GM19372 (cell line): ENCODE measurements around the gene ISYNA1.

ENCODE experiments used
- ATAC-seq: cut with Tn5 transposase; IDR thresholded peaks from one replicate; pipeline ENCODE4 v1.9.1; 2021; ENCODE audit warnings: mild to moderate bottlenecking, low read depth, moderate library complexity; ENCODE audit not compliant: unreplicated experiment

ISYNA1 gene

DNA sequence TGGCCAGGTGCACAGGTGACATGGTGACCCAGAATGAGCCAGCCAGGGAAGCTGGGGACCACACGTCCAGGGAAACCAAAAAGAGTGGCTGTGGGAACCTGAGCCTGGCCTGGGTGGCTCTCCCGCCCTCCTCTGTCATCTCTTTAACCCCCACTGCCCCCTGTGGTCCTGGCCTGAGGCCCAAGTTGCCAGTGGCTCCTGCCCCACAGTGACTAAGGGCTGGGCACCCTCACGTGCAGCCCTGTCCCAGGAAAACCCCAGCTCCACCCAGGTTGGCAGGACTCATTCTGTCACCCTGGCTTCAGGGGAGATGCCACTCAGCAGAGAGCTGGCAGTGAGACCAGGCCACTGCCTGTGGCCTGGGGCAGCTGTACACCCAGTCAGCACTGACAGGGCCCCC lies 30.6 kb upstream of the ISYNA1 start:
- ATAC-seq = no peak

DNA sequence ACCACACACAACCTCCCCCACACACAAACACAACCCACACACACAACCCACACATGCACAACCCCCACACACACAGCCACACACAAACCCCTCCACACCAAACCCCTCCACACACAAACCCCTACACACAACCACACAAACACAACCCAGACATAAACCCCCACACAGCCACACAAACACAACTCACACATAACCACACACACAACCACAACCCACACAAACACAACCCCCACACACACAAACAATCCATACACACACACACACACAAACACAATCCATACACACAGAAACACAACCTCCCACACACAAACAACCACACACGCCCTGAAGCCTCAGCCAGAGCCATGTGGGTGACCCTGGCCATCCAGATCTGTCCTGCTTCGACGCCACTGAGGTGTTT lies 30.0 kb upstream of the ISYNA1 start:
- no peak for ATAC-seq

DNA sequence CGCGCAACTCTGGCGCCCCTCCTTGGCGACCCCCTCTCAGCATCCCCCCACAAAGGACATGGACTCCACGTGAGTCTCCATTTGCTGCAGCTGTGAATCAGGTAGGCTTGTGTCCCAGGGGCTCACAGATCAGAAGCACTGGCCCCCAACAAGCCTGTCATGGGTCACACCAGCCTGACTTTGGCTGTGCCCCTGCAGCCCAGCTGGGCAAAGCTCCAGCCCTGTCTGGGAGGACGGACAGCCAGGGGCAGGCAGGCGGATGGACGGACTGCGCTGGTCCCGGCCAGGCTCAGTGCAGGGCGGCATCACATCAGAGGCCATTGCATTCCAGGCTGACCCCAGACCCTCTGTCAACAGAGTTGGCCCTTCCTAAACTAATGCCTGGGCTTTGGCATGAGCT lies 28.4 kb upstream of the ISYNA1 start:
- ATAC-seq = no peak

DNA sequence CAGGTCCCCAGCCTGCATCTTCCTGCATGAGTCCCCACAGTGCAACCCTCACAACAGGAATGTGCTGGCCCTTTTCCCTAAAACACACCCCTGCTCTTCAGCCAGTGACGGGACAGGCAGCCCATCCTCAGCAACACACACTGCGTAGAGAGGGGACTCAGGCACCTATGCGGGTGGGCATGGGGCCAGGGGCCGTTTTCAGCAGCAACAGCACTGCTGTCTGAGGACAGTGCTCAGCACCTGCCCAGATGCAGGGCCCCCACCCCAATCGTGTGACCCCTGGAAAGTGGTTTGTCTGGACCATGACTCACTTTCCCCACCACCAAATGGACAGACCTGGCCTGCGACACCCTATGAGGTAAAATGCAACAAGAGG lies 28.0 kb upstream of the ISYNA1 start:
- no peak for ATAC-seq

DNA sequence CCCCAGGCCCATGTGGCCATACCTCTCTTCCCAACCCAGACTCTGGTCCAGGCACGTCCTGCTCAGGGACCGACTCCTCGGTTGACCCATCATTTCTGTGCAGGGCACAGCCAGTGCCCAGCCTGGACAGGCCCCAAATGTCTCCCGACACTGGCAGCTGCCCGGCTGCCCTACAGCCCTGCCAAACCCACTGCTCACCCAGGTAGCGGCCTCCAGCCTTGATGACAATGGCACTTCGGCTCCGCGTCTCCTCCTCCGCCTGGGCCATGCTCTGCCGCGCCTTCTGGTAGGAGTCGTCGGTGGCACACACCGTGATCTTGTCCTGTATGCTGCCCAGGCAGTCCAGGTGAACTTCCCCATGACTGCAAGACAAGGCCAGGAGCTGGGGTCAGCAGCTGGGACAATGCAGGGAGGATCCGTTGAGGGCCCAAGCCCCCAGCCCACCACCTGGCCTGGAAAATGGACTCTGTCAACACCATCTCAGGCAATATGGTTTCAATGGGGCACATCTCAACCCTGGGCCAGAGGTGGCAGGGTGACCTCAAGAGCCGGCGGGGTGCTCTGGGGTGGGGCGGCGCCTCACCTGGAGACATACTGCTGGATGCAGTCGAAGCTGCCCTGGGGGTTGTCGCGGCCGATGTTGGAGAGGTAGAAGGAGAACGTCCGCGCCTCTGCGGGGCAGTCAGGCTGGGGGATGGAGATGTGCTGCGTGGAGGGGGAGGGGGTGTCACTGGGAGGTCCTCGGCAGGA lies 27.5 kb upstream of the ISYNA1 start:
- ATAC-seq = no peak

DNA sequence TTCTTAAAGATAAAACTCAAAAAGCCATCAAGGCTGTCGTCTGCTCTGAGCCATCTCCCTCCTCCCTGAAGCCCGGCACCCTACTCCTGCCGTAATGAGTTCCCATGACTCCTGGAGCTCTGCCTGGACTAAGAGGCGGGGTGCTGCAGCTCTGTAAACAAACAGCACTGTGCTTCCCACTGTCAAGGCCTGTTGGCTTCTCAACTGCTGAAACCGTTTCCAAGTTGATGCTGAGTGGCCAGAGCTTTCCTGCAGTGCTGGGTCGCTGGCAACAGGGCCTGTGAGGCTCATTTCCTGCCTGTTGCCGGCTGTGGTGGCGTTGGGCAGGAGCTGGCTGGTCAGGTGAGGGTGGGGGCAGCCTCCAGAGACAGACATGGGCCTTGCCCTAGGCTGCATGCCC lies 26.7 kb upstream of the ISYNA1 start:
- ATAC-seq = no peak

DNA sequence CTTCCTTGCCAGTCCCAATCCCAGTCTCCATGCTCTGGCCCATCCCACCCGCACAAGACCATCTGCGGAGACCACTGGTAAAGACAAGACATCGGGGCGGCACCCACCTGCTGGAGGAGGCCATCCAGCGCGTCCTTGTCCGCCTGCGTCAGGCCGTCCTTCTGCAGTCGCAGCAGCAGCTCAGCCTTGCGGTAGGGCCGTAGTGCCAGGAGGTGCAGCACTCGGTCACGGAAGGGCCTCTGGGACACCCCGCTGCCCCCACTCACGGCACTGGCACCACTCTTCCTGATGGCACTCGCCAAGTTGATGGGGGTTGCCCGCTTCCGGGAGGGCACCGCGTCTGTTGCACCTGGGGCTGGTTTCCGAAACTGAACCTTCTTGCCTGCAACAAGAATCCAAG lies 23.5 kb upstream of the ISYNA1 start:
- ATAC-seq = no peak

DNA sequence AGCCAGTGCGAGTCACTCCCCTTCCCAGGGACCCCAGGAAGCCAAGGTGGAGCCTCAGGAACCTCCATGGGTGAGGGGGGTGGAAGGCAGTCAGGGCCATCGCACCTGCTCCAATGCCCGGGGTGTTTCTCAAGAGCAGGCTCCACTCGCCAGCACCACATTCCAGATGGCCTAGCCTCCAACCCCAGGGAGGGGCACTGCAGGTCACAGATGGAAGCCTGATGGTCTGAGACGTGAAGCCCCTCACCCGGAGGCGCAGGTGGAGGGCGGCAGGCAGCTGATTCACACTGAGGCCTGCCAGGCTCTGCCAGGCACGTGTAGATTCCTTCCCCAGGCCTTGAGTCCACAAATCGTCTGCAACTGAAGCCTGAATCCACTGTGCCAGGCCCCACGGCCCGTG lies 23.0 kb upstream of the ISYNA1 start:
- ATAC-seq = no peak

DNA sequence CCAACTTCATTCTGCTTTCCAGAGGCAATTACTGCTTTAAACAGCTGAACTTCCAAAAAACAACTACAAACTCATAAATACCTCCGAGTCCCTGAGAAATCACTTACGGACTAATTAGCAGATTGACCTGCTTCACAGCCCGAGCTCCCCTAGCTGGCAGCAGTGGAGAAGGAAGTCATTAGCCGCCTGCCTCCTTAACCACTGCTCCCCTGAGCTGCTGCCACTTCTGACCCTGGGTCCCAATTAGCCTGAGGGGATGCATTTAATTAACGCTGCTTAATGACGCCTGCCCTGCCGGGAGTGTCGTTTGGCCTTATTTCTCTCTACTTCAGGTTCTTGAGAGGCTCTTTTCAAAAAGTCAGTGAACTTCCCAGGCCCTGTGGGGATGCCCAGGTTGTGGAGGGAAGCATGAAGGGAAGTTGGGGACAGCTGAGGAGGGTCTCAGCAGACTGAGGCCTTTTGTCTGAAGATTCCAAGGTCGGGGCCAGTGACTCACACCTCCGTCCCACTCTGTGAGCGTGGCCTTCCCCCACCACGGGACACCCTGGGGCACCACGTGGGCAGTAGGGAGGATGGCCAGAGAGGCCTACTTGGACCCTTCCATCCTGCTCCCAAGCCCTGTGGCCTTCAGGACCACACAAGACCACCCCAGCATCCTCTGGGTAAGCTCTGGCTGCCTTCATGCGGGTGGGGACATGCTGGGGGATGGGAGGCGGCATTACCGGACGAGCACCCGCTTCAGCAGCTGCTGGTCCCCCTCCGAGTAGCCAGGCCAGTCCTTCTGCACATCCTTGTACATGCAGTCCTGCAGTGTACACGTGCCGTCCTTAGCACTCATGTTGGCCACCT lies 19.8 kb upstream of the ISYNA1 start:
- no peak for ATAC-seq

DNA sequence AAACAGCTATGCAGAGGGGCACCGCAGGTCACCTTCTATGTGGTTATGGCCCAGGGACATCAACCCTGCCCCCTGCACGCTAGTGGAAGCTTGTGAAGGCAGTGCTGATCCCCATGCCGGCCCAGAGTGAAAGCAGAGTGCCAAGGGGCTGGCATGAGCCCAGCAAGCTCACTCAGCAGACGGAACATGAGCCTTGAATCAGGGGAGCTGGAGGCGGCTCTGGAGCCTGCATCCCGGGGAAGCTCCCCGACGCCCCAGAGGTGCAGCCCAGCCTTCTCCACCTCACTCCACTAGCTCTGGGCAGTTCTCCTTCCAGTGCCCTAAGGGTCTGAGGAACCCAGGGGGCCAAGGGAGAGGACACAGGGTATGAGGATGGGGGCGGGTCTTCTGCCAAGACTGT lies 19.0 kb upstream of the ISYNA1 start:
- ATAC-seq = no peak

DNA sequence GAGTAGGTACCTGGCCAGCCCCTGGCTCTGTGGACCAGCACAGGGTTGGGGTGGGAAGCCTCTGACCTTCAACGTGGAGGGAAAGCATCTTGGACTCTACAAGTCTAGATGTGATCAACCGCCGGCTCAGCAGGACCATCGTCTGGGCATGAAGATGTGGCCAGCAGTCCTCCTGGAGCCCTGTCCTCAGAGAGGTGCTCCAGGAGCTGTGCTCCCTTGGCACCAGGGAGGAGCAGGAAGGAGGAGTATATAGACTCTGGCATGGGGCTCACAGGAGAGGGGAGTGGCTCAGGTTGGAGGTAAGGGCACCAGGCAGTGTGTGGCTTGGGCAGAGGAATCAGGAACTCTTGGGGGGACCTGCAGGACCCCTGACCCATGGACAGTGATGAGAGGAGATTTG lies 18.3 kb upstream of the ISYNA1 start:
- no peak for ATAC-seq

DNA sequence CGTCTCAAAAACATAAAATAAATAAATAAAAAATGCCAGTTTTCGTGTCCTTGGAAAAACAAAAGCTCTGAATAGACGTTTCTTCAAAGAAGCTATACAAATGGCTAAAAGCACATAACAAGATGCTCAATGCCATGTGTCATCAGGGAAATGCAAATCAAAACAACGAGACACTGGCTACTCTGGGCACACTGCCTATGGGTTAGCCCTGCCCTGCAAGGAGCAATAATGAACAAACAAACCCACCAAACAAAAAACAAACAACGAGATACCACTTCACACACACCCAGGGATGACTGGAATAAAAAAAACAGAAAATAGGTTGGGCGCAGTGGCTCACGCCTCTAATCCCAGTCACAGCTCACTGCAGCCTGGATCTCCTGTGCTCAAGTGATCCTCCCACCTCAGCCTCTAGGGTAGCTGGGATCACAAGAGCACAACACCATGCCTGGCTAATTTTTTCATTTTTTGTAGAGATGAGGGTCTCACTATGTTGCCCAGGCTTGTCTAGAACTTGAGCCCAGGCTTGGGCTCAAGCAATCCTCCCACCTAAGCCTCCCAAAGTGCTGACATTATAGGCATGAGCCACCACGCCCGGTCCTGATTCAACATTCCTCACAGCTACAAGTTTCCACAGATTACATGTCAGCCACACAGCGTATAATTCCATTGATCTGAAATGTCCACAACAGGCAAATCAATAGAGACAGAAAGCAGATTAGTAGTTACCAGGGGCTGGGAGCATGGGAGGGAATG lies 15.5 kb upstream of the ISYNA1 start:
- no peak for ATAC-seq

DNA sequence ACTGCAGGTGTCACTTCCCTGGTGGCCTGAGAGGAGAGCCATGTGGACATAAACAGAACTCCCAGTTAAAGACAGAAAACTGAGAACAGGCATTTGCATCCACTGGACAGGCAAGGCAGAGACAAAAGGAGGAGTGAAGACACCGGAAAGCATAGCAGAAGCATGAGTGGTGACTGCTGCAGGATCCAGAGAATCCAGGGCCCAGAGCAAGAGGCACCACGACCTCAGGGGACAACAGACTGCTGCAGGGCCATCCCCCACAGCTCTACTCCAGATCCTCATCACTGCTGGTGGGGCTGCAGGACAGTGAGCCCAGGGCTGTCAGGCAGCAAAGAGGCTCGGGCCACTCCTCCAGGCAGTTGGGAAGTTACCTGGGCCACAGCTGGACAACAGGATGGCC lies 14.5 kb upstream of the ISYNA1 start:
- no peak for ATAC-seq

DNA sequence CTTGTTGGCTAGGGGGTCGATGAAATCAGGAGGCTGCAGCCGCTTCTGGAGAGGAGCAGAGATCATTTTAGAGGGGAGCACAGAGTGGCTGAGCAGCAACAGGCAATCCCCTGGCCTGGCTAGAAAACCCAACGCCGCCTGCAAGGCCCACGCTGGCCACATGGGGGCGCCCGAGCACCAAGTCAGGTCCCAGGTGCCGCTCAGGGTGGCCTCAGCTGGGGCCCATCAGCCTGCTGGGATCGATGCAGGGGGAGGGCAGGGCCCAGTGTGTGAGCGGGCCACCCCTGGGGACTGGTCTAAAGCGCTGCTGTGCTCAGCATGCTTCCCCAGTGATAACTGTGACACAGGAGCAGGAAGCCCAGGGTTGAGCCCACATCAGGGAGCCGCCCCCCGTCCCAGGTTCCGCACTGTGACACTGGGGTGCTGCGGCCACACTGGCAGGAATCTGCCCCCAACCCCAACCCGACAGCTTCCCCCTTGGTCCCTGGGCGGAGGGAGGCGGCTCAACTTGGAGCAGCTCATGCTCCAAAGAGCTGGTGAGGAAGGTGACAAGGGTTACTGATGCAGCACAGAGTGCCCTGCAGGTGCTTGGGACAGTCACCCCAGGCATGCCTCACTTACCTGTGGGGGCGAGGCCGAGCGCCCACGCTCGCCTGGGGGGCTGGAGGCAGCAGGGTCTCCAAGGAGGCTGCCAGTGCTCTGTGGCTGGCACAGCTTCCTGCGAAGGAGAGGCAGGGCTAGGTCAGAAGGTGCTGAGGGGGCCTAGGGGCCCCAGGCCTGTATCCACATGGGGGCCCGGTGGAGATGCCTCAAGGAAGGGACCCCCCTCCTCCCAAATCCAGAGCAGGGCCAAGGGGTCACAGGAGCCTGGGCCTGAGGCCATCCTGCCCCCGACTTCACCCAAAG lies 13.3 kb upstream of the ISYNA1 start:
- no peak for ATAC-seq

DNA sequence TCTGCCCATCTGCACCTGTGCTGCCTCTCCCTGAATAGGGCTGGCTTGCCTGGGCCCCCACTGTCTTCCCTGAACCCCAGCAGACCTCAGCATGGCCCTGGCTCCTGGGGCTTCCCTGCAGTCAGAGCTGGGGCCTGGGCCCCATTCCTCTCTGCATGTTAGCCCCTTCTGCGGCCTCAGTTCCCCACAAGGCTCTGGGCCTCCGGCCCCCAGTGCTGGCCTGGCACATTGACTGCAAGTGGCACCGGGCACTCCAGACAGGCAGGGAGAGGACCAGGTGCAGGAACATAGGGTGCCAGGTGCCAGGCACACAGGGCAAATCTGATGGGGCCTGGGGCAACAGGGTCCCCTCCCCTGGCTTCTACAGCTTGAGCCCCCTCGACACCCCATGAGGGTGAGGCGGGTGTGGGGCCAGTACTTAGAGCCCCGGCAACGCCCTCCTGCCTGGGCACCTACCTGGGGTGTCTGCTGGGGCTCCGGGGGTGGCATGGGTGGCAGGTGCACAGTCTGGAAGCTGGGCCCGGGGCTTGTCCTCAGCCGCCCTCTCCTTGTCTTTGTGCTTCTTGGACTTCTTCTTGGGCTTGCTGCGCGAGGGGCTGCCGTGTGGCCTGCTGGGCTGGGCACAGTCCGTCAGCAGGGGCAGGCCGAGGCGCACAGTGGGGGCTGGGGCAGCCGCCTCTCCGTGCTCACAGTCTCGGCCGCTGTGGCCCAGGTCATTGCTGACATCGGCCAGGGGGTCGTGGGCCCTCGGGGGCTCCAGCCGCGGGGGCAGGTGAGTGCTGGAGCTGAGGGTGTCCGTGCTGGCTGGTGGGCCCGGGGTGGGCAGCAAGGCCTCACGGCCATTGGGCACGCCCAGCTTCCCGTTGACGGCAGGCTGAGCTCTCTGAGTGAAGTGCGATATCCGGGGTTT lies 12.3 kb upstream of the ISYNA1 start:
- no peak for ATAC-seq

DNA sequence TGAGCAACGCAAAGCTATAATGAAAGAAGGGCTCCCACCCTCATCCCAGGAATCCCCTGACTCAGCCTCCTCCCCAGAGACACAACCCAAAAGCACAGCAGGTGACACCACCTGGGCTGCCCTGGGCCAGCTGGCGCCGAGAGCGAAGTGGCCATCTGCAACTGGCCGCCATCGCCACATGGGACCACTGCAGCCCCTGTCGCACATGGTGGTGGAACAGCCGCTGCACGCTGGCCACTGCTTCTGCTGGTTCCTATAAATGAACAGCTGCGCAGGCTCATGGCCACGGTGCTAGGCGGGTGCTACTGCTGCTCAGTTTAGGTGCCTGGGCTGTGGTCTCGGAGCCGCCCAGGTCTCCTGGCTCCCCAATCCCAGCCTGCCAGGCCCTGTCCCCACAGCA lies 11.6 kb upstream of the ISYNA1 start:
- ATAC-seq = no peak

DNA sequence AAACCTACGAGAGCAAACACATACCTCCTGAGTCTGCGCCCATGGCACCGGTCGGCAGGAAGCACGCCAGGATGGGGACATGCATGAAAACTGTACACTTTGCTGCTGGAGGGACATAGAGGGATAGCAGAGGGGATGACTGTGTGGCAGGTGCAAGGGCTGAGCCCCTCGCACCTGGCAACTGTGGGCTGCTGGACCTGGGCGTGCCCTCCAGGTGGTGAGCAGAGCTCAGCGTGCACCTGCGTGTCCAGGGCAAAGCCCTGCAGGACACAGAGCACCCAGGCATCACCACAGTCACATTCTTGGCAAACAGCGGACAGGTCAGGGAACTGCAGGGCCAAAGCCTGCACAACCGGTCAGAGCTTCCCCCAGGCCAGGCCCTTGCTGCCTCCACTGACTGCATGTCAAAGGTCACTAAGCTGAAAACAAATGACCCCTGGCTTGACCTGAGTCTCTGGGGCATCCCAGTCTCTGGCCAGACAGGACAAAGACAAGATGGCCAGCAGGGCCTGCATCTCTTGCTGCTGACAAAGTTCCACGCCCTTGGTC lies 9.0 kb upstream of the ISYNA1 start:
- no peak for ATAC-seq

DNA sequence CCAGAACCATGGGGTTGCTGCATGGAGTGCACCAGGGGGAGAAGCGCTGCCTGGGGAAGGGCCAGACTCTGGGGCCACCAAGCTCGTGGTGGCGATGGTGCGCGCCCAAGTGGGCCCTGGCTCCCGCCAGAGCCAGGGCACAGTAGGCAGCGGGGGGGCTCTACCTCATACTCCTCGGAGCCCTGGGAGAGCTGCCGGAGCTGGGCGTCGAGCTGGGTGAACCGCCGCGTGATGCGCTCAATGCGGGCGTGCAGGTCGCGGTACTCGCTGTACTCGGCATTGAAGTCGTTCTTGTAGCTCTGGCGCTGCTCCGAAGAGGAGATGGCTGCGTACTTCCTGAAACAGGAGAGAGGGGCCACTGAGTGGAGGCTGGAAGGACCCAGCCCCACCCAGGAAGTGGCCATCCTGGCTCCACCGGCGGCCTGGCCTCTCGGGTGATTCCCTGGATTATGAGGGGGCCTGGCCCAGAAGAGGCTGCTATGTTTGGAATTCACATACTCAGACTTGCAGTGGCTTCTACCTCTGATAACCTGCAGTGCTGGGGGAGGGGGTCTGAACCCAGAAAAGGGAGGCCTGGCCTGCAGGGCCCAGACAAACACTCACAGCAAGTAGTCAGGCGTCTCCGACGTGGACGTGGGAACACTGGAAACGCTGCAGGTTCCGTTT lies 8.3 kb upstream of the ISYNA1 start:
- ATAC-seq = no peak
